Measurements from ENCODE around the gene HIGD2A. TPM values are rescaled to one million over a fixed set of nuclear protein-coding genes. Genes with fewer than 3 reads are reported as not detected.

HIGD2A gene
- total and polyA plus RNA-seq, 2 of the 13 experiments (the other 11 are each of a cell fraction or from before 2014, with no cell fraction given): 89.2 to 146 TPM

DNA sequence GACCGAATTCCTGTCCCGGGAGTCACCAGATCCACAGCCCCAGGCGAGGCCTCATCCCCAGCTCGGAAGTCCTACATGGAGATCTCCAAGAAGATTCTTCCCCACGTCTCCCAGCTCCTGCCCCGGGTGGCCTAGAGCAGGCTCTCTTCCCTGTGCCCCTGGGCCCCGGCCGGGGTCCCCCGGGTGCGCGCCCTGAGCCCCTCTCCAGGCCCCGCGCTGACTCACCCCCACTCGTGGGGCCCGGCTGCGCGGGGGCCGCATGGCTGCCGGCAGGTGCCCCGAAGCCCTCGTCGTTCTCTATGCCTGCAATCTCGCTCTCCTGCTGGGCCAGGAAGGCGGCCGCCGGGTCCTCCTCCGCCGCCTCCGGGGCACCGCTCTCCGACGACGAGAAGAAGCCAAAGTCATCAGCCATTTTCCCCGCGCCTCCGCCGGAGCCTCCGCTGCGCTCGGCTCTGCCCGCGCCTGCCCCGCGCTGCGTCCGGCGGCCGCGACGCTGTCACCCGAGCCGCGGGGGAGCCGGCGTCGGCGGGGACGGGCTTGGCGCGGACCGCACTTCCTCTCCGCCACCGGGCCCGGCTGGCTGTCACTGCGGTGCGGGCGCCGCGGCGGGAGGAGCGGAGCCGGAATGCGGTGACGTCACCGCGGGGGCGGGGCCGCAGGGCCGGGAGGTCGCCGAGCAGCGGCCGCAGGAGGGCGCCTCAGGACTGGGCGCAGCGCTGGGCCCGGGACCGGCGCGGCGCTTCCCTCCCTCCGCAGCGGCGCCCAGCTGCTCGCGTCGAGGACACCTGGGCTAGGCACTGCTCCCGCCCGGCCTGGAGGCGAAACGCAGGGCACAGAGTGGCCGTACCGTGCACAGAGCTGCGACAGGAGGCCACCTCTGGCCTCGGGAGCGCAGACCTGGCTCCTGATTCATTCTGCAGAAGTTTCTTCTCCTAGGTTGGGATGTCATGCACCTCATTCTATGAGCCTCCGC, 27.7 kb downstream of the HIGD2A start, which contains the start of gene CLTB (continued):
- TF ChIP-seq ZNF850 (CRISPR knock-in tag; conservative IDR thresholded peaks at IDR 0.05) (peak; percentile 100), ZSCAN21 (CRISPR knock-in tag; IDR thresholded peaks at IDR 0.05; ENCODE audit: borderline replicate concordance) (peak; percentile 85; the same call in 1 of the 2 replicates), ZNF556 (CRISPR knock-in tag; IDR thresholded peaks at IDR 0.05; ENCODE audit: borderline replicate concordance) (peak; percentile 58; the same call in 1 of the 2 replicates), MXI1 (IDR thresholded peaks at IDR 0.05; ENCODE audit: borderline replicate concordance, low read depth, low read length) (peak; percentile 82; the same call in 2 of the 3 replicates), KMT2B (CRISPR knock-in tag; IDR thresholded peaks at IDR 0.05) (peak; percentile 62), NCOR1 (IDR thresholded peaks at IDR 0.05; ENCODE audit: borderline replicate concordance, low read length) (no peak), ZMYM3 (CRISPR knock-in tag; IDR thresholded peaks at IDR 0.05) (peak; percentile 70), ZNF207 (IDR thresholded peaks at IDR 0.05; ENCODE audit: borderline replicate concordance) (no peak), ZNF552 (CRISPR knock-in tag; IDR thresholded peaks at IDR 0.05; ENCODE audit: borderline replicate concordance) (no peak), ZNF546 (CRISPR knock-in tag; conservative IDR thresholded peaks at IDR 0.05) (0 out of 2 replicates have a peak, but pooled peaks have one; percentile 16), MXD4 (CRISPR knock-in tag; IDR thresholded peaks at IDR 0.05) (no peak), ZNF678 (CRISPR knock-in tag; IDR thresholded peaks at IDR 0.05) (no peak), CCDC6 (CRISPR knock-in tag; IDR thresholded peaks at IDR 0.05) (peak; percentile 99), IRX3 (CRISPR knock-in tag; IDR thresholded peaks at IDR 0.05; ENCODE audit: borderline replicate concordance, low read depth) (0 out of 2 replicates have a peak, but pooled peaks have one; percentile 33), MED8 (CRISPR knock-in tag; IDR thresholded peaks at IDR 0.05; ENCODE audit: insufficient replicate concordance) (no peak), ZNF367 (CRISPR knock-in tag; IDR thresholded peaks at IDR 0.05; ENCODE audit: borderline replicate concordance) (no peak), TCF12 (IDR thresholded peaks at IDR 0.05) (no peak), TCF12 (CRISPR knock-in tag; IDR thresholded peaks at IDR 0.05) (peak; percentile 62; the same call in 1 of the 2 replicates), ZFP90 (CRISPR knock-in tag; IDR thresholded peaks at IDR 0.05; ENCODE audit: borderline replicate concordance) (peak; percentile 73; the same call in 1 of the 2 replicates), ZNF446 (CRISPR knock-in tag; IDR thresholded peaks at IDR 0.05) (peak; percentile 81; the same call in 1 of the 2 replicates), PHF21A (CRISPR knock-in tag; IDR thresholded peaks at IDR 0.05) (no peak; the same call in 1 of the 2 replicates), RFXANK (CRISPR knock-in tag; IDR thresholded peaks at IDR 0.05) (0 out of 2 replicates have a peak, but pooled peaks have one; percentile 25), ISL2 (CRISPR knock-in tag; IDR thresholded peaks at IDR 0.05) (0 out of 2 replicates have a peak, but pooled peaks have one; percentile 31), ZBTB1 (CRISPR knock-in tag; IDR thresholded peaks at IDR 0.05; ENCODE audit: borderline replicate concordance) (no peak)
- TF ChIP-seq, protein P1, sequence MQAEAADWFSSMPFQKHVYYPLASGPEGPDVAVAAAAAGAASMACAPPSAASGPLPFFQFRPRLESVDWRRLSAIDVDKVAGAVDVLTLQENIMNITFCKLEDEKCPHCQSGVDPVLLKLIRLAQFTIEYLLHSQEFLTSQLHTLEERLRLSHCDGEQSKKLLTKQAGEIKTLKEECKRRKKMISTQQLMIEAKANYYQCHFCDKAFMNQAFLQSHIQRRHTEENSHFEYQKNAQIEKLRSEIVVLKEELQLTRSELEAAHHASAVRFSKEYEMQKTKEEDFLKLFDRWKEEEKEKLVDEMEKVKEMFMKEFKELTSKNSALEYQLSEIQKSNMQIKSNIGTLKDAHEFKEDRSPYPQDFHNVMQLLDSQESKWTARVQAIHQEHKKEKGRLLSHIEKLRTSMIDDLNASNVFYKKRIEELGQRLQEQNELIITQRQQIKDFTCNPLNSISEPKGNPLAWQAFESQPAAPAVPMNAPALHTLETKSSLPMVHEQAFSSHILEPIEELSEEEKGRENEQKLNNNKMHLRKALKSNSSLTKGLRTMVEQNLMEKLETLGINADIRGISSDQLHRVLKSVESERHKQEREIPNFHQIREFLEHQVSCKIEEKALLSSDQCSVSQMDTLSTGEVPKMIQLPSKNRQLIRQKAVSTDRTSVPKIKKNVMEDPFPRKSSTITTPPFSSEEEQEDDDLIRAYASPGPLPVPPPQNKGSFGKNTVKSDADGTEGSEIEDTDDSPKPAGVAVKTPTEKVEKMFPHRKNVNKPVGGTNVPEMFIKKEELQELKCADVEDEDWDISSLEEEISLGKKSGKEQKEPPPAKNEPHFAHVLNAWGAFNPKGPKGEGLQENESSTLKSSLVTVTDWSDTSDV (CRISPR knock-in tag; IDR thresholded peaks at IDR 0.05): no peak; the same call in 1 of the 2 replicates
- TF ChIP-seq, protein P2, sequence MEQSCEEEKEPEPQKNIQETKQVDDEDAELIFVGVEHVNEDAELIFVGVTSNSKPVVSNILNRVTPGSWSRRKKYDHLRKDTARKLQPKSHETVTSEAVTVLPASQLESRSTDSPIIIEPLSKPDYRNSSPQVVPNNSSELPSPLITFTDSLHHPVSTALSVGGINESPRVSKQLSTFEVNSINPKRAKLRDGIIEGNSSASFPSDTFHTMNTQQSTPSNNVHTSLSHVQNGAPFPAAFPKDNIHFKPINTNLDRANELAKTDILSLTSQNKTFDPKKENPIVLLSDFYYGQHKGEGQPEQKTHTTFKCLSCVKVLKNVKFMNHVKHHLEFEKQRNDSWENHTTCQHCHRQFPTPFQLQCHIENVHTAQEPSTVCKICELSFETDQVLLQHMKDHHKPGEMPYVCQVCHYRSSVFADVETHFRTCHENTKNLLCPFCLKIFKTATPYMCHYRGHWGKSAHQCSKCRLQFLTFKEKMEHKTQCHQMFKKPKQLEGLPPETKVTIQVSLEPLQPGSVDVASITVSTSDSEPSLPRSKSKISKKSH (CRISPR knock-in tag; IDR thresholded peaks at IDR 0.05; ENCODE audit: borderline replicate concordance): peak; percentile 93

Data from HepG2 (cell line).